Activated CD4-positive, alpha-beta T cell treated with anti-CD3 and anti-CD28 coated beads, Interleukin-2, amount 50 U/mL, for 48 hours (primary cell): ENCODE measurements around the gene PLEKHA1.

Source experiments
- DNase-seq, 2 experiments: peaks; one replicate each; pipeline ENCODE4 v3.0.0-alpha.2; 2020

PLEKHA1 gene

DNA sequence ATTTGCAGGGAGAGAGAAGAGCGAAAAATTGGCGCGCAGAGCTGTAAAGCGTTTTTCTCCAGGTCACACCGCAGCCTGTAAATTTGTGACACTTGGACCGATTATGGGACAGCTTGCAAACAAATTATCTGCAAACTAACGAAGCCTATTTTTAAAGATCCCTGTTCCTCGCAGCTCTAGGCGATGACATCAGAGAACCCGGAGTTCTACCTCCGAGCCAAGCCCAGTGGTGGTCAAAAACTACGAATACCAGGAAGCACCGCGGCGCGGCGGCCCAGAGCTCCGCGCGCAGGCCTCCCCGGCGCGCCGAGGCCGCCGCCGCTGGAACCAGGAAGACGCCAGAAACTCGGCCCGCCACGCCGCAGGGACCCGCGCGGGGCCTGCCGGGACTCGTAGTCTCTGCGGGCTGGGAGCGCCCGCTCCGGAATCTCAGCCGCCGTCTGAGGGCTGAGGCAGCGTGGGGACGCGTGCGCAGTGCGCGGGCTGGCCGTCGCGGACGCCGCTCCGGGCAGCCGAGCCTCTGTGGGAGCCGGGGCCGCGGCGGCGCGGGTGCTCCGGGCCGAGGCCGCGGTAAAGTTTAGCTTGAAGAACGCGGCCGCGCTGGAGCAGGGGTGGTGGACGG lies at the start of gene PLEKHA1:
TSS of gene PLEKHA1 (plus strand) at position 472 of the 622 bp plus-strand sequence. CDS start 18,493 bp downstream, outside the sequence.
- DNase-seq = peak; percentile 88 to 92

DNA sequence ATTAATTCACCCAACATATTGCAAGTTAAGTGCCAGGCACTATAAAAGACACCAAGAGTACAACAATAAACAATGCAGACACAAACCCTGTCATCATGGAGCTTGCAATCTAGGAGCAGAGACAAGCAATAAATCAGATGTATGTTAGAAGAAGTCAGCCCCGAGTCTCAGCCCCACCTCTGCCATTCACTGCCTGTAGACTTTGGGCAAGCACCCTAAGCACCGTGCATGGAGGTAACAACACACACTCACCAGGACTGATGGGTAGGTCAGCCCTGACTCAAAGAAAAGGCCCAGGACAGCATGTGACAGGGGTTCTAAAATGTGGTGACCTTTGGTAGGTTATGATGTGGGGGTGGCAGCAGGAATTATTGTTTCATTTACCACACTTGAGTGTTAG lies 49.3 kb upstream of the PLEKHA1 start:
- DNase-seq = no peak

DNA sequence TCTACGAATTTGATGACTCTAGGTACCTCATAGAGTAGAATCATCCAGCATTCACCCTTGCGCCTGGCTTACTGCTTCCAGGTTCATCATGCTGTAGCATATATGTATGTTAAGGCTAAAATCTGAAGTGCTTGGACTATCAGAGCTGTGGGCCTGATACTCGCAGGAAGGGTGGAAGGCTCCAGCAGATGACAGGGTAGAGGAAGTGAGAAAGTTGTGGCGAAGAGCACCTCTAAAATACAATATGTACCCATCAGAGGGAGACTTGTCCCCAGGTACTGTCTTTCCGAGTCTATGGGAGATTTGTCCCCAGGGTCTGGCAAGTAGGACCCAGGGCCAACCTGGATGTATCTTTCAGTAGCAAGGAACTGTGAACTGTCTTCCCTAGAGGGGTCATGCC lies 48.1 kb upstream of the PLEKHA1 start:
- DNase-seq = no peak

DNA sequence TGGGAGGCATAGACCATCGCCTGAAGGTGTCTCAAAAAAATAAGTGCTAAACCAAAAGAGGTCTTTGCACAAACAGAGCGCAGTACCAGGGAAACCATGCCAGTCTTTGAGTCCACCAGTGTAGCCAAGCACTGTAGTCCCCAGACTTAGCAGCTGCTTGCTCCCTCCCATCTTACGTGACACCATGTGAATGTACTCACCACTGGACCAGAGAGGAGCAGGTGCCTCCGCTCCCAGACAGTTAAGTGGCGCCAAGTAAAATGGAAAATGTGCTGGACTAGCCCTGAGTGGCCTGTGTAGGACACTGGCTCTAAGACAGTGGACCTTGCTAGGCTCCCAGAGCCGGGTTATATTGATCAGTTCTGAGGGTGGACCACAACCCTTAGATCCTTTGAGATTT lies 47.7 kb upstream of the PLEKHA1 start:
- no peak for DNase-seq

DNA sequence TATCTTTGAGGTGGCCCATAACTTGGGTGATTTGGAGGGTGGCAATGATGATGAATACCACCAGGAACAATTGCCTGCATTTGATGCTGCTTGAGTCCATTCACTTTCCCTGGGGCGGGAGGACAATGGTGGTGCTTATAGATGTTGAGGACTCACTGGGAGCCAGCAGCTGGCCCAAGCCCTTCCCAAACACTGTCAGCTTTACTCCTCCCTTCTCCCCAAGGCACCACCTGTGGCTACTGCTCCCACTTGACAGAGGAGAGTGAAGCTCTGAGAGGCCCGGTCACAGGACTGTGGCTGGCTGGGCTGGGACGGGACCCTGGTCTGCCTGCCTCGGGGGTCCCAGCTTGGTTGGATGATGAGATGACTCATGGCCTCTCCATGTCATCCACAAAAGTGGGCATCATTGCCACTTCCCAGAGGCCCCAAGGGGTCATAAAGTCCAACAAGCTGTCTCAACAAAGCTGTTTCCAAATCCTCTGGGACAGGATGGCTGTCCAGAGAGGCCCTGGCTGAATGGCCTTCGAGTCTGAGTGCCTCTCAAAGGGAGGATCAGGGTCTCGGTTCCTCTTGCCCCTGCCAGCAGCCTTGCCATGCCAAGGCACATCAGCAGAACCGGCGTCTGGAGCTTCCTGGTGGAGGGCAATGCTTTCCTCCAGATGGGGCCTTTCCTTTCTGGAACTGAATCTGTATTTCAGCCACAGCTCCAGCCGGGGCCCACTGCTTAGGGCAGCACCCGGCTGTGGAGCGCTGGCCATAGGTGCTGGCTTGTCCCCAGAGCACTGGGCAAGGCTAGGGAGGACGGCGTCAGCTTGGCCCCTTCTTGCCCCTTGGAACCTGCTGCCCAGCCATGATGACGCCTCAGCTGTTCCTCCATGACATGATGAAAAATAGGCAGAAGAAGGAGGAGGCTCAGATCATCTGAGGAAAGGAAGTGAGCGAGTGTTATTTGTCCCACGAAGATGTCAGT lies 47.0 kb upstream of the PLEKHA1 start:
- no peak for DNase-seq

DNA sequence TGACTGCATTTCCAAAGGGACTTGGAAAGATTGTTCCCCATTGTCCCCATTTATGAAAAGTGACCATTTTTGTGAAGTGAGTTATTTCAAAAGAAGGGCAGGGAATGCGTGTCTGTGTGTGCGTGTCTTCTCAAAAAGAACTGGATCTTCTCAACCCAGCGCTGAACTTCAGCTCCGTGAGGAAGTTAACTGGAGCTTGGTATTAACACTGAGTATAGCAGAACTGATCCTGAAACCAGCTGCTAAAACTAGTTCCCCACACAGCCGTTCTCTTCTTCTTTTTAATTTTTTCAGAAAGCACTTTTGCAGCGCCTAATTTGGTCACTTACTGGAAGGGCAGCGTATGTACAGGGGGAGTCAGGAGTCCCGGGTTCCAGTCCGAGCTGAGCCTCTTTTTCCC lies 45.8 kb upstream of the PLEKHA1 start:
- no peak for DNase-seq

DNA sequence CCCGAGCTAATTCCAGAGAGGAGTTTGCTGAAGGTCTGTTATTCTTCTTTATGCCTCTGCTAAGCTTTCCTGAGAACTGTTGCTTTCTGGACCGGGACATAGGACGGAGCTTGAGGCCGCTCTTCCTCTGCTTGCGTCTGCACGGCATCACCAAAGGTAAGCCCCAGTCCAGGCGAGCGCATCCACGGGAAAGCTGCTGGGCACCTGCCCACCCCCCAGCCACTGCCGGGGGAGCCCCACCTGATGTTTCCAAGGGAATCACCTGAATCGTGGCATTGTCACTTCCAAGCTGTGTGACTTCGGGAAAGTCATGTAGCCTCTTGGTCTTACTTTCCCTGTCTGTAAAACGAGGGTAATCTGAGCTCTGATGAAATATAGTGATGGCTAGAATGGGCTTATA lies 45.1 kb upstream of the PLEKHA1 start:
- no peak for DNase-seq

DNA sequence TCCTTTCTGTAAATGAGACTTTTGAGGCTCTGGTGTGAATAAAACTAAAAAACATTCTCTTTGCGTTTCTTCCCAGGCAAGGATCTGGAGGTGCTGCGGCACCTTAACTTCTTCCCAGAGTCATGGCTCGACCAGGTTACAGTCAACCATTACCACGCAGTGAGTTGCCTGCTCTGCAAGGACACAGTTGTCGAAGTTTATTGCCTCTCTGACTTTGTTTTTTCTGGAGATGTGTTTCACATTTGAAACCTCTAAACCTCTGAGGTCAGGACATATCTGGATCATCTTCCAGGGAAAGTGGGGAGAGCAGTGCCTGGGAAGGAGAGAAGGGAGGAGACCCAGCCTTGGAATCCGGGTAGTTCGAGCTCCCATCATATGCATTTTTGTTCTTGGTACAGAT lies 43.4 kb upstream of the PLEKHA1 start:
- DNase-seq = no peak

DNA sequence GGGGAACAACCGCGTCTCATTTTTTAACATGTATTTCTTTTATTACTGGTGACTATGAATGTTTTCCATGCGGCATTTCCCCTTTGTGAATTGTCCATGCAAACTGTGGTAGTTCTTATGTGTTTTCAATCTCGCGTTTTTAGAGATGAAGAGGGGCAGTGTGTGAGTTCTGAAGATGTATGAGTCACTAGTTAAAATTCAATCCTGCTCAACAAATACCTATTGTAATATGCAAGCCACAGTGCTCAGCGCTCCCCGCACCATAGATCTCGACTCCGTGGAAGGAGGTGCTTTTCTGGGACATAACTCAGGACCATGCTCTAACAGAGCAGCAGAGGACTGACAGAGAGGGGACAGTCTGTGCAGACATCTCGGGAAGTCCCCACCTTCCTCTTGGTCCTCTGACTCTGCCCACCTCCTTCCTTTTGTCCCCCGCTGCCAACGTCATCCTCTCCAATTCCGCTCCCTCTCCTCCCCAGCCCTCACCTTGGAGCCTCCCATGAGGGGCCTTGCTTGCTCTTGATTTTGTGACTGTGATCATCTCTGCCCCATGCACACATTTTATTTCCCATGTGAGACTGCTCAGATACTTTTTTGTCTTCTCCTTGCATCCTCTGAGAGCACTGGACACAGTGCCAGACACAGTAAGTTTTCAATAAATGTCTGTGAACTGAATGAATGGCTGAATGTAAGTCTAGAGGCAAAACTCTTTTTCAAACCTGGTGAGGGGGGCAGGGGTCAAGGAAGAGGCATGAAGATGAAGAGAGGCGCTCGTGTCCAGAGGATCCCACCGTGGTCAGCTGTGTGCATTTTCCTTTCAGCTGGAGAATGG lies 42.7 kb upstream of the PLEKHA1 start:
- no peak for DNase-seq

DNA sequence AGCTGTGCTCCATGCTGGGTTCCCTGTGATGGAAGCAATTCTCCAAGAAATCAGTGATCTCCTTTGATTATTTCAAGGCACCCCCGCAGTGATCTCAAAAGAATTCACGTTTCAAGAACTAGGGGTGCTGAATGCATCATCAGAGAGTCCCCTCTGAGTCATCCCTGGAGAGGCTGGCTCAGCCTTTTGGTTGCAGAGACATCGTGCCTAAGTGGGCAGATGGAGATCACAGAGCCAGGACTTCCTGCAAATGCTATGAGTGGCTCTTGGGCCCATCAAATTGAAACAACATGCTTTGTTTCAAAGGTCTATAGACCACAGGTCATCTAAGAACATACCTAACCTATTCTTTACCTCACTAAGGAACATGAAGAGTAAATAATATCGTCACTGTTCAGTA lies 41.5 kb upstream of the PLEKHA1 start:
- DNase-seq = peak; percentile 21 to 28

DNA sequence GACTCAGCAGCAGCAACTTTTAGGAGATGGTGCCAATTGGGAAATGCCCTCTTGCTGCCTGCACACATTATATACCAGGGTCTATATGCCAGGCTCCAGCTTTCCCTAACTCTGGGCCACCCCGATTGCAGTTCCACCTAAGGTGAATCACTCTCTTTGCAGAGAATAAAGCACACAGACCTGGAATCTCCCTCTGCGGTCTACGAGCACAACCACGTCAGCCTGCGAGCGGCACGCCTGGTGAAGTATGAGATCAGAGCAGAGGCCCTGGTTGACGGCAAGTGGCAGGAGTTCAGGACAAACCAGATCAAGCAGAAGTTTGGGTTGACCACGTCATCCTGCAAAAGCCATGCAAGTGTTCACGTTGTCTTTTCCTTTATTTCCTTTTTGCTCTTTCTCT lies 38.2 kb upstream of the PLEKHA1 start:
- no peak for DNase-seq

DNA sequence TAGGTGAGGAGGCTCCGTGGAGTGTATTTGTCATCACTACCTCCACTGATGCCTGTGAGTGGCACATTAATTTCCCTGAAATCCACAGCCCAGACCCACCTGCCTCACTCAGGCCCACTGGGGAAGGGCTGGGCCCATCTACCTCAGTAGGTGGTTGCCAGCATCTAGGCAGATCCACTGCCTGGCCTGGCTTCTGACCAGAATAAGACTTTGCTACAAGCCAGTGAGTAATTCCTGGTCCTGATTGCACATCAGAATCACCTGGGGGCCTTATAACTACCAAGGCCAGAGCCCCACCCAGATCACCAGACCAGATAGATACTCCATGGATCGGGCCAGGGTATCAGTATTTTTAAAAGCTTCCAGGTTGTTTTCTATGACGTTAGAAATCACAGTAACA lies 37.5 kb upstream of the PLEKHA1 start:
- DNase-seq = no peak

DNA sequence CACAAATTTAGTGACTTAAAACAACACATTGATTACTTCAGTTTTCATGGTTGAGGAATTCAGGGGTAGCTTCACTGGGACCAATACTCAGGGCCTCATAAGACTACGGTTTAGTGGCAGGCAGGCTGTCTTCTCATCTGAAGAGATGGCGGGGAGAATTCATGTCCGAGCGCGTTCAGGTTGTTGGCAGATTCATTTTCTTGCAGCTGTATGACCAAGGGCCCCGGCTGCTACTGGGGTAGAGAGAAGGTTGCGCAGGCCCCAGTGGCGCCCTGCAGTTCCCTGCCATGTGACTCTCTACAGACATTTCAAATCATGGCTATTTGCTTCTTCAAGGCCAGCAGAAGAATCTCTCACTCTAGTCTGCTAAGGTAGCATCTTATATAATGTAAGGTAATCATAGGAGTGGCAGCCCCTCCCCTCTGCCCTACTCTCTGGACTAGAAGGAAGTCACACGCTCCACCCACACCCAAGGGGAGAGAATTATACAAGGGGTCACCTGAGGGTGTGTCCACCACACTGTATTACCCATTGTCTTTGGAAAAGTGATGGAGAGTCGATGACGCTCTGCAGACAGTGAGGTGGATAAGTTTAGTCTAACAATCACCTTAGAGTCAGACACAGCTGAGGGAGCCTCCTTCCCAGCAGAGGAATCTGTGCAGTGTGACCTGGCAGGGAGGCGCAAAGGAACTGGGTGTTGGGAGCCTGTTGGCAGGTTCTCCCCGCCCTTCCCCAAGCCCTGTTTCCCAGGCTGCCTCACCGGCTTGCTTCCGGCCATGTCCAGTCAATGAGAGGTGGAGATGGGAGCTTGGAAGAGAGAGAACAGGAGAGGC lies 35.7 kb upstream of the PLEKHA1 start:
- DNase-seq = no peak

DNA sequence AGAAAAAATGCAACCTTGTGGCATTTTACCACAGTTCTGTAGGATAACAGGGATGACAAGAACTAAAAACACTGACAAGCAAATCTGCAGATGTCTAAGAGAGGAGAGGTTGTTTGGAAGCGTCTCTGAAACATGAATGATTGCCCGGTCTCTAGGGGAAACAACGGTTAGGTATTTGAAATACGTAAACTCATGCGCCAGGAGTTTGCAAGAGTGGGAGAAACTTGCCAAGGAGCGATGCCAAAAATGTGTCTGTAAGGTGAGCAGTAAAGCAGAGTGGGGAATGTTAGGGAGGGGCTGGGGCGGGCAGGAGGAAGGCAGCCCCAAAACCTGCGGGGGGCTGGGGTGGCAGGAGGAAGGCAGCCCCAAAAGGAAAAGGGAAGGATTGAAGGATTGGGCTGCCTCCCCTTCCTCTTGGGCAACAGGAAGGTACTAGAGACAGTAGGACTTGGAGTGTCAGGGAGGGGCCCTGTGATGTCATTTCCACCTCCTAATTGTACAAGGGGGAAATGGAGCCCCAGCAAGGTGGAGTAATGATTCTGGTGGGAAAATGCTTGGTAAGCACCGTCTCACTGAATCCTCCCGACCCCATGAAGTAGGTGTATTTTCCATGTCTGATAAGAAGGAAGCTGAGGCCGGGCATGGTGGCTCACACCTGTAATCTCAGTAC lies 33.2 kb upstream of the PLEKHA1 start:
- DNase-seq = no peak

DNA sequence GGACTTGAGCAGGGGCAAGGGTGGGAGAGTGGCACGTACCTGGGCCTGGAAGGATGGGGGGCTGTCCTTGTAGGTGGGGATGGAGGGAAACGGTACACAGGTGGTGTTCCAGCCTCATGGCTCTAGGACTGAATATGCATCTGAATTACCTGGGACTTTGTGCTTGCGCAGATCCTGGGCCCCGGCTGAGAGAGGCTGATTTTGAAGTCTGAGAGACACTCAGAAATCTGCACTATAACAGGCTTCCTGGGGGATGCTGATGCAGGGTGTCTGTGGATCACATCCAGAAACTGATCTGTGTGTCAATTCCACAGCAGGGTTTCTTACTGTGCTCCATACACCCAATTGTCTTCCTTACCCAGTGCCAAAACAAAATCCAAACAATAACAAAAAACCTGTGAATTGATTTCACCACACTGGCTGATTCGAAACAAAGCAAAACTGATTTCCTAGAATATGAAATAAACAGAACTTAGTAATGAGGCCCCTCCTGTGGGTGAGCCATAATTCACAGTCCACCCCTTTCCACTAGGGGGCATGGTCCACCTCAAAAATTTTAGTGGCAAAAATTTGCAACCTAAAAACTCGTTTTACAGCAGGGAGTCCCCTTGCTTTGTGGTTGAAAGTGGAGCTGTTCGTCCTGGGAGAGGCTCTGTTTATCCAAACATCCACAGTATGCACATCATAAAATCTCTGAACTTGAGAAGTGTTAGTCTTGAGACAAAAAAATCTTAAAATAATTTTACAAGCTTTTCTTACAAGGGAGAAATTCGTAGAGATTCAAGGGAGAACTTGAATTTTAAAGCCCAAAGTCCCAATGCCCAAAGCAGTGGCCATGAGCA lies 32.0 kb upstream of the PLEKHA1 start:
- peak; percentile 56 to 65 for DNase-seq

DNA sequence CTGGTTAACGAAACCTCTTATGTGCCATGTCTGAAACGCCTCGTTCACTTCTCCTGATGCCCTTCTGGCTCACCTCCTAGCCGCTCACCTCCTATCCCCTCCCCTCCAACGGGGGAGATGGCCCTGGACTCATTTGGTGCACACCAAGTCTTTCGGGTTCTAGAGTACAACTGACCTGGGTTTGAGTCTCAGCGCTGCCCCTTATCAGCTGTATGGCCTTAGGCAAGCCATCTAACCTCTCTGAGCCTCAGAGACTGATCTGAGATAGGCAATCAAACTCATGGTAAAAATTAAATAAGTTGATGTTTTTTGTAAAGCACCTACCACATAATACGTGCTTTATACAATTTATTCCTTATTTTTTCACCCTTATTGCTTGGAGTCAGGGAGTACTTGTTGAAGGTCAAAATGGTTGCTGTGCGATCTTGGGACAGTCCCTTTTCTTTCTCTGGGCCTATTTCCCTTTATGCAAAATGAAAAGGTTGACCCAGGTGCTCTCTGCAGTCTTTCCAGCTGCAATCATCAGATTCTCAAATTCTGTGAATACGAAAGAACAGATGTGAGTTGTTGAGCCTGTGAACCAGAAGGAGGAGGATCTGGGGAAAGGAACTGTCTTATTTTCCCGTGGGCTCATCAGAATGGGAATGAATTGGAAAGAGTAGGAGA lies 31.2 kb upstream of the PLEKHA1 start:
- DNase-seq = no peak

DNA sequence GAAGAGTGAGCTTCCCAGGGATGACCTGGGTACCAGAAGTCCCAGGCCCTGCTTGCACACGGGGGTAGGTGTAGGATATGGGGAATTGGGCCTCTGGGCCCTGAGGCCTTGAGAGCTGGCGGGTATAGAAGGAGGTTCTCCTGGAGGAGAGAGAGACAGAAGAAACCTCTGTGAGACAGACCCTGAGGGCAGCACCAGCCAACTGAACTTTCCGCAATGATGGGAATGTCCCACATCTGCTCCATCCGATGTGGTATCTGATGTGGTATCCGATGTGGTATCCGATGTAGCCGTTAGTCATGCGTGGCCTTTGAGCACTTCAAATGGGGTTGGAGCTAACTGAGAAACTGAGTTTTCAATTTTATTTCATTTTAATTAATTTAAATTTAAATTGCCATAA lies 30.6 kb upstream of the PLEKHA1 start:
- DNase-seq = no peak

DNA sequence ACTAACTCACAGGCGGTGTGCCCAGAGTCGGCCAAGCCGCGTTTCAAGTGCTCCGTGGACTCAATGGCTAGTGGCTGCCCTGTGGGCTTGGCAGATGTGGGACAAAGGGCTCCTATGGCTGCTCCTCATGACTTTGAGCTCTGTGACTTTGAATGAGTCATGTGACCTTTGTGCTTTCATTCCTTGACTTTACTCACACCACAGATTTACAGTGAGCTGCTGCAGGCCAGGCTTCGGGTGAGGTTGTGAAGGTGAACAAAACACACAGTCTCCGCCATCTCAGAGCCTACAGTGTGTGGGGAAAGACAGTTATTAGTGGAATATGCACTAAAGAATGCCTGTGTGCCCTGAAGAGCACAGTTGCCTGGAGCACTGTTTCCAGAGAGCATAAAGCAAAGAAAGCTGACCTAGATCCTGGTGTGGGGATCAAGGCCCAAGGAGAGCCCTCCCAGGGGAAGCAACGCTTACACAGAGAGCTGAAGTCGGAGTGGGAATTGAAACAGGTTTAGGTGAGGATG lies 29.7 kb upstream of the PLEKHA1 start:
- DNase-seq = no peak

DNA sequence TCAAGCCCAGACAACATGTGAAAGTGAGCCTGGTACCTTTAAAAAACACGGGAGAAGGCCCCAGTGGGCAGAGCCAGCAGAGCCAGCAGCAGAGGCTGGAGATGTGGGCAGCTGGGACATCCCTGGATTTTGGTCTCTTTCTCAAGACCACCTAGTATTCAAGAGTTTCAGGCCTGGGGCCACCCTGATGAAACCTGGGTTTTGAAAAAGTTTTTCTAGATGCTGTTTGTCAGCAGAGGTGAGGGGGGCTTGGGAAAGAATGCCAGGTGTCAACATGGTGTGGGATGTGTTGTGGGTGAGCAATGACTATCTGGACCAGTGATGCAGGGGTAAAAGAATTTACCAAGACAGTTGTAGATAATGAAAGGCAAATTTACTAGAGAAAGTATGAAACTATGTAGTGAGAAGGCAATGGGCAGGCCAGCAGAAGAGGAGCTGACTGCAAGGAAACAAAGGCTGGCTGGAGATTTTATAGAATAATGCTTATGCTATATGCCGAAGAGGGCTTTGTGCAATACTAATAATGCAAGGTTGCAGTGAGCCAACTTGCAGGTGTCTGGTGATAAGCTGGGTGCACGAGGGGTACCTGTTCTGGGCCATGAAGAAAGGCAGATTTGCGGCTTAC lies 28.1 kb upstream of the PLEKHA1 start:
- DNase-seq = no peak
